AG04449 (cell line): ENCODE measurements around the gene CTNNA3.

Experiments
- CTCF ChIA-PET: fragments of 350-600 bp; formaldehyde crosslinking; extraction: SDS; loops from one replicate; lab custom pipeline; 2021; ENCODE audit warnings: antibody characterized with exemption; lab: Yijun Ruan, JAX
- POLR2A ChIA-PET: fragments of 400-600, 350-600 bp; formaldehyde crosslinking; extraction: SDS; loops from one replicate; lab custom pipeline; 2020; ENCODE audit warnings: antibody characterized with exemption, inconsistent platforms; lab: Yijun Ruan, JAX
- DNase-seq: peaks from one replicate; pipeline ENCODE4 v3.0.0-alpha.2; 2010; ENCODE audit warnings: low read depth, low spot score
- H3K4me3 ChIP-seq: 2 replicates; pipeline ENCODE4 v1.5.1; 2011; ENCODE audit warnings: low read depth, mild to moderate bottlenecking, control low read depth, low read length
- TF ChIP-seq, protein P1 (sequence below): IDR thresholded peaks from one replicate; pipeline ENCODE4 v1.5.1; 2011; ENCODE audit warnings: mild to moderate bottlenecking, moderate library complexity, low read length, control low read depth, inconsistent platforms; ENCODE audit not compliant: insufficient read depth; ENCODE audit errors: missing control alignments

Gene CTNNA3

DNA sequence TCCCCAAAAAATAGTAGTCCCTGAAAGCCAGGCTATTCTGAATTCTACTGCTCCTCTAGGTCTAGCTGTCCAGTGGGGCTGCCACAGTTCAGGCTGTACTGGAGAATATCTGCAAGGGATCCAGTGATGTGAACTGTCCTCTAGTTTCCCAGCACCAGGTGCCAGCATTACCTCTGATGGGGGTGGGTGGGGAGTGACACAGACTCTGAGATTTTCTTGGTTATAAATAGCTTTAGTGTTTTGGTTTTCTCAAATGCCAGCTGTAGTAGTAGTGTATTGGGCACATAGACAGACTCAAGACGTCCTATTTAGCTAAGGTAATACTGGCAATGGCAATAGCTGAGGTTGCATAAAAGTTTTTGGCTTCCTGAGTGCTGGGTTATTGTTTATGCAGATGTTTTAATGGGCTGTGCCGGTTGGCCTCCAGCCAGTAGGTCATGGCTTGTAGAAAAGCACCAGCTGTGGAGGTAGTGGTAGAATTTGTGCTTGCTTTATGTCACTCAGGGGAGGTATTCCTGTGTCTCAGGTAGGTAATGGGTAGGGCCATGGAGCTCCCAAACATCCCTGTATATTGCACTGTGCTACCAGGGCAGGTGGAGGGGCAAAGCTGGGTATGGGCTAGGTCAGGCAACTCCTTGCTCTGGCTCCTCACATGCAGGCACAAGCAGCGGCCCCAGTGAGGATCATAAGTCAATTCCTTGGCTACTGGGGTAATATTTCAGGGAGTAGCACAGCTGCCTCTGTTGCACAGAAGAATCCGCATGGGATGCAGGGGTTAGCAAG lies 1108.9 kb downstream of the CTNNA3 start:
- no peak for DNase-seq

DNA sequence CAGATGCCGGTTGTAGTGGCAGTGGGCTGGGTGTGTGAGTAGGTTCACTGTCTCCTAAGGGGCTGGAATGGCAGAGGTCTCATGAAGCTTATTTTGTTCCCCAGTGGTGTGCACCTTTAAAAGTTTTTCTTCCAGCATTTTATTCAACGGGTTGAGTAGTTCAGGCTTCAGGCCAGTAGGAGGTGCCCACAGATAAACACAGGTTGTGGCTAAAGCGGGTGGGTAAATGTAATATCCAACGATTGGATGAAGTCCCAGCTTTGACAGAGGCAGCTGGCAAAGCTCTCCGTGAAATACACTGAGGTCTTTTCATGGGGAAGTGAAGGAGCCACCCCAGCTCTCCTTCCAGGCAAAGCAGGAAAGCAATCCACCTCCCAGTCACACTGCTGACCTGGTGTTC lies 1109.9 kb downstream of the CTNNA3 start:
- no peak for DNase-seq
- no peak overlapping the region for H3K4me3 ChIP-seq
- ChIA-PET POLR2A (no interaction called here), CTCF (interaction anchor here (1.0 to 1.8 kb wide), 6 partner anchors 11 to 342 kb away, joined by 3 to 9 read pairs (median 5); partner anchors contain the start of gene LRRTM3)
- TF ChIP-seq, protein P1, sequence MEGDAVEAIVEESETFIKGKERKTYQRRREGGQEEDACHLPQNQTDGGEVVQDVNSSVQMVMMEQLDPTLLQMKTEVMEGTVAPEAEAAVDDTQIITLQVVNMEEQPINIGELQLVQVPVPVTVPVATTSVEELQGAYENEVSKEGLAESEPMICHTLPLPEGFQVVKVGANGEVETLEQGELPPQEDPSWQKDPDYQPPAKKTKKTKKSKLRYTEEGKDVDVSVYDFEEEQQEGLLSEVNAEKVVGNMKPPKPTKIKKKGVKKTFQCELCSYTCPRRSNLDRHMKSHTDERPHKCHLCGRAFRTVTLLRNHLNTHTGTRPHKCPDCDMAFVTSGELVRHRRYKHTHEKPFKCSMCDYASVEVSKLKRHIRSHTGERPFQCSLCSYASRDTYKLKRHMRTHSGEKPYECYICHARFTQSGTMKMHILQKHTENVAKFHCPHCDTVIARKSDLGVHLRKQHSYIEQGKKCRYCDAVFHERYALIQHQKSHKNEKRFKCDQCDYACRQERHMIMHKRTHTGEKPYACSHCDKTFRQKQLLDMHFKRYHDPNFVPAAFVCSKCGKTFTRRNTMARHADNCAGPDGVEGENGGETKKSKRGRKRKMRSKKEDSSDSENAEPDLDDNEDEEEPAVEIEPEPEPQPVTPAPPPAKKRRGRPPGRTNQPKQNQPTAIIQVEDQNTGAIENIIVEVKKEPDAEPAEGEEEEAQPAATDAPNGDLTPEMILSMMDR: peak; percentile 36

More for the DNA sequence above, 1108.9 kb downstream of the CTNNA3 start:
- ChIA-PET CTCF (interaction anchor here (0.8 to 1.8 kb wide), 7 partner anchors 12 to 338 kb away, joined by 3 to 9 read pairs (median 3); partner anchors contain the start of gene LRRTM3), POLR2A (no interaction called here)
- H3K4me3 ChIP-seq: no peak overlapping the region
- TF ChIP-seq, protein P1: no peak

DNA sequence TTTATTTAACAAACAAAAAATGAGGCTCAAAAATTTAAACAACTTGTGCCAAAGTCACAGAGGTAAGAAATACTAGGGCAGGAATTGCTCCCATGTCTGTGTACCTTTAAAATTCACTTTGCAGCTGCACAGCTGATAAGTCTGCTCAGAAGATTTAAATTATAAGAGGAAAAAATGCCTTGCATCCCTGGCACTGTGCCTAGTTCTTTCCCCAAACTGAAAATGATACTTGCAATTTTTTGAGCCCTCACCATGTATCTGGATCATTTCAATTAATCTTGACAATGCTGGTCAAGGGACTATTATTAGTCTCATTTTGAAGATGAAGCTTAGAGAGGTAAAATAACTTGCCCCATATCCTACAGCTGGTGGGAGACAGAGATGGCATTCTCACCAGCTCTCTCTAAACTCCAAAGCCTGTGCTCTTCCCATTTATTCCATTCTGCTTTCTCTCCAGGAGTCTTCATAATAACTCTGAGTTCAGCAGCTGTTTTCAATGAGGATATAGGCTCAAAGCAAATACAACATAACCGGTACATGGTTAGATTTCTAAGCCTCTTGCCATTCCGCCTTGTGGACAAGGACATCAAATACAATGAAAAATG lies 1120.6 kb downstream of the CTNNA3 start:
- POLR2A ChIA-PET: no interaction called here
- CTCF ChIA-PET: interaction anchor here (0.7 to 1.5 kb wide), 2 partner anchors 8 to 11 kb away, joined by 3 to 6 read pairs; no protein-coding TSS in a partner anchor
- TF ChIP-seq, protein P1: no peak

DNA sequence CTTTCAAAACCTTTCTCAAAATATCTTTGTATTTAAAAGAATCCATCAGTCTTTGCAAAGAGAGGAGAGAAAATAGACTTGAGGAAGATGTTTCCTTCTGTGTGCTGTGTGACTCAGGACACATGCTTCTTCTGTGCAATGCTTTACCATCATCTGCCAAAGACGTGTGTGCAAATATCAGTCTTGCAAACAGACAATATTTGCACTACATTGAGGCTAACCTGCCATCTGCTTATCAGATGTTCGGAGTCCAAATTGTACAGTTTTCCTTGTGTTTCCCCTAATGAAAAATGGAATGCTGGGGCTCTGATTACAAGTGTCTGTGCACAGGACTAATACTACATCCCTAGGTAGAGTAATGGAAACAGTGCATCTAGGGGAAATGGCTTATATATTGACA lies 1123.3 kb downstream of the CTNNA3 start:
- ChIA-PET POLR2A (no interaction called here), CTCF (no interaction called here)
- no peak overlapping the region for H3K4me3 ChIP-seq
- TF ChIP-seq, protein P1: no peak
- no peak for DNase-seq

More for the DNA sequence above, 1120.6 kb downstream of the CTNNA3 start:
- H3K4me3 ChIP-seq: no peak overlapping the region
- DNase-seq: no peak

DNA sequence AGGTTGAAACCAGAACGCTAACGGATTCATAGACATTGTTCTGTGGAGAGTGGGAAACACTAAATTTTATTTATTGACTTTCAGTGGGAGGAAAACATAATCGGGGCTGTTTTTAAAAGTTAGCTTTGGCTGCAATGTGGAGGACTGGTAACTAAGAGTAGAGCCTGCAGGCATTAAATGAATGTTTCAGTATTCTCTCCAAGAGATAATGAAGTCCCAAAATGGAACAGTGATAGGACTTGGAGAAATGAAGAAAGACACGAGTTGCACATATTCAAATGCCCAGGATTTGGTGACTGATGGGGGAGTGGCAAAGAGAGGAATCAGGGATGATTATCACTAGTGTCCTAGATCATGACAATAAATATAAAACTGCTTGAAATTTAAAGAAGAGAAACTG lies 1130.0 kb downstream of the CTNNA3 start:
- ChIA-PET POLR2A (no interaction called here), CTCF (interaction anchor here (1.5 kb wide), 1 partner anchor 10 kb away, joined by 3 read pairs; no protein-coding TSS in a partner anchor)
- no peak overlapping the region for H3K4me3 ChIP-seq
- DNase-seq: no peak
- TF ChIP-seq, protein P1: no peak

DNA sequence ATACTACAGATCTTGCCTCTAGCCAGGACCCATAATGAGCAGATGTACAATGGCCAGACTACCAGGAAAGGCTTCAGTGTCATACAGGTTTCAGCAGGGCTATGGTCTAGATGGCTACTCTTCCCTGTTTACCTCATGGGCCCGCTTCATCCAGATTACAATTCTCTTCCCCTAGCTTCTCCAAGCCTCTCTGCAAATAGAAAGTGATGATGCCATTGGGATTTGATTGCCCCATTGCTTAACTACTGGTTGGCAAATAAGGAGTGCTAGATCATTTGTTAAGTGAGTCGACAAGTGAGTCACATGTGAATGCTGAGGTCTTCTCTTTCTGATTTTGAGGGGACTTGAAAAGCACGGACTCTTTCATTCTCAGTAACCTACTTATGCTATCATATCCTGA lies 1131.7 kb downstream of the CTNNA3 start:
- POLR2A ChIA-PET: no interaction called here
- CTCF ChIA-PET: interaction anchor here (1.3 kb wide), 1 partner anchor 10 kb away, joined by 3 read pairs; no protein-coding TSS in a partner anchor
- no peak for DNase-seq
- no peak overlapping the region for H3K4me3 ChIP-seq
- TF ChIP-seq, protein P1: no peak
